Gastrocnemius medialis (tissue), 4 donors: Measurements from ENCODE around the gene TRIM37. TPM values are rescaled to one million over a fixed set of nuclear protein-coding genes. Genes with fewer than 3 reads are reported as not detected.

Source experiments
- ATAC-seq, 2 donors: fragments of 150-250 bp; one replicate each; pipeline ENCODE4 v1.9.1; 2016
- DNase-seq, 2 donors: peaks; one replicate each; pipeline ENCODE4 v3.0.0-alpha.2; 2019
- H3K27ac ChIP-seq, 4 donors: fragments of 200-600 bp; sonication (generic); 1 replicate in 1 of 4; 2 replicates in 3 of 4; pipeline ENCODE4 v1.5.1; 2016 to 2018; ENCODE audit warnings: mild to moderate bottlenecking in 2 of 4, moderate library complexity in 1 of 4
- H3K27me3 ChIP-seq, 3 donors: fragments of 200-600 bp; sonication (generic) in 2 of 3; 1 replicate in 1 of 3; 2 replicates in 2 of 3; pipeline versions ENCODE4 v1.5.1 to v1.6.0; 2016 to 2019; ENCODE audit warnings: mild to moderate bottlenecking in 1 of 3, moderate library complexity in 1 of 3
- H3K36me3 ChIP-seq, 2 donors: fragments of 200-600 bp; sonication (generic) in 1 of 2; one replicate each; pipeline ENCODE4 v1.5.1; 2017 to 2018
- H3K4me1 ChIP-seq, 2 donors: fragments of 200-600 bp; sonication (generic) in 1 of 2; one replicate each; pipeline ENCODE4 v1.5.1; 2016 to 2017; ENCODE audit warnings: mild to moderate bottlenecking in 2 of 2
- H3K4me3 ChIP-seq, 4 donors: fragments of 200-600 bp; sonication (generic) in 3 of 4; 1 replicate in 1 of 4; 2 replicates in 3 of 4; pipeline ENCODE4 v1.5.1; 2016 to 2019; ENCODE audit warnings: mild to moderate bottlenecking in 2 of 4
- H3K9me3 ChIP-seq, 3 donors: fragments of 200-600 bp; sonication (generic) in 2 of 3; 1 replicate in 1 of 3; 2 replicates in 2 of 3; pipeline ENCODE4 v1.5.1; 2016 to 2019
- CTCF ChIP-seq, 5 experiments: fragments of 450-650 bp in 3 of 5; fragments of 200-600 bp in 2 of 5; sonication (generic) in 2 of 5; IDR thresholded peaks in 4 of 5; conservative IDR thresholded peaks in 1 of 5; 1 replicate in 4 of 5; 2 replicates in 1 of 5; pipeline ENCODE4 v1.5.1; 2016 to 2019; ENCODE audit warnings: antibody characterized with exemption in 5 of 5, mild to moderate bottlenecking in 3 of 5, moderate library complexity in 3 of 5
- POLR2A ChIP-seq, 2 donors: fragments of 450-650 bp; IDR thresholded peaks; one replicate each; pipeline ENCODE4 v1.6.1; 2017; ENCODE audit warnings: antibody characterized with exemption in 2 of 2, mild to moderate bottlenecking in 2 of 2, moderate library complexity in 2 of 2
- in situ Hi-C, 4 donors: fragments of 200-750 bp; cut with MboI; loops; one replicate each; pipeline versions ENCODE4 v1.15.0 to v1.8.0; 2017; ENCODE audit warnings: low sequenced_read_pairs in 4 of 4
- intact Hi-C: fragments of 100-400 bp; cut with DNase I; formaldehyde crosslinking; loops from one replicate; pipeline ENCODE4 v1.15.1; 2023; ENCODE audit warnings: low total_unique reads
- total RNA-seq, 4 donors: library from RNA; depleted of rRNA; stranded (reverse); fragments of >200 nt; gene quantifications; one replicate each; pipeline versions ENCODE4 v1.1.0 to v1.2.3, GENCODE V29; 2016

Gene TRIM37
- total RNA-seq, 4 donors from 2014 or later = 16.1 to 17.5 (median 16.3) TPM

DNA sequence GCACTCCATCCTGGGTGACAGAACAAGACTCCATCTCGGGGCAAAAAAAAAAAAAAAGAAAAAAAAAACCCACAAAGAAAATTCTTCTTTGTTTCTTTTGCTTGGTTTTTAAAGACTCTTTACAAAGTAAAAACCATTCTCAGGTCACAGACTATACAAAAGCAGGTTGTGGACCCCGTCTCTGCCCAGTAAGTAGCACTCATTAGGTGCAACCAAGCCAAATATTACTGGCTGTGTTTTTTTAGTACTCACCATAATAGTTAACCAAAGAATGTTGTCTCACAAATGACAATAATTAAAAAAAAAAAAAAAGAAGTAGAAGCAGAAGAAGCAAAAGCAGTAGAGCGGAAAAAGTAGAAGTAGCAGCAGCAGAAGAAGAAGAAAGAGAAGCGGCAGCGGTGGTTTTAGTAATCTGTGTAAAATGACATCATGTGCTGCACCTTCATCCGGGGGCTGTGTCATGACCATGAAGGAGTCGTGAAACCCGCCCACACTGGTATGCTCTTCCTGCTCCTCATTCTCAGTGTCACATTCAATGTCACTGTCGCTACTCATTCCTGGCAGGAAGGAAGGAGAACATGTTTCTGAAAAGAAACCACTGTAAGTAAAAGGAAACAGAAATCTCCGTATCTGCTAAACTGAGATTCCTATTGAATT, 105.4 kb downstream of the TRIM37 start:
- Histone ChIP-seq H3K27me3 (no peaks in the 10 kb centered on the region), H3K36me3 (peaks cover 0 to 27% of the 10 kb centered on the region in 2 donors), H3K9me3 (no peaks in the 10 kb centered on the region), H3K4me1 (no peaks in the 10 kb centered on the region), H3K27ac (peak overlapping the region in 1 of 4 donors; percentile 3), H3K4me3 (peak overlapping the region in 1 of 4 donors; percentile 7)
- intact Hi-C loops = no loop called here
- TF ChIP-seq CTCF (IDR thresholded peaks at IDR 0.05 in 4 of 5, conservative IDR thresholded peaks at IDR 0.05 in 1 of 5) = no peak
- TF ChIP-seq POLR2A (IDR thresholded peaks at IDR 0.05) = no peak
- in situ Hi-C loops = loop anchor here in 3 of 4 donors (10.0 to 25.0 kb wide), 5 partner anchors 286 to 489 kb away; partner anchors contain the start of gene MTMR4 (in 3 of the 3)
- ATAC-seq (no peak), DNase-seq (peak; percentile 22 to 29)

- H3K9me3 ChIP-seq = no peaks in the 10 kb centered on the region
- no peak overlapping the region for H3K27ac ChIP-seq
- DNase-seq (no peak), ATAC-seq (no peak)
- H3K36me3 ChIP-seq = peaks cover 0 to 27% of the 10 kb centered on the region in 2 donors
- H3K4me3 ChIP-seq = no peak overlapping the region
- in situ Hi-C loops (loop anchor here in 3 of 4 donors (10.0 to 25.0 kb wide), 5 partner anchors 285 to 488 kb away; partner anchors contain the start of gene MTMR4 (in 3 of the 3)), intact Hi-C loops (no loop called here)
- no peaks in the 10 kb centered on the region for H3K27me3 ChIP-seq
- TF ChIP-seq CTCF (IDR thresholded peaks at IDR 0.05 in 4 of 5, conservative IDR thresholded peaks at IDR 0.05 in 1 of 5) (no peak), POLR2A (IDR thresholded peaks at IDR 0.05) (no peak)
- peaks cover 2 to 4% of the 10 kb centered on the region in 2 donors for H3K4me1 ChIP-seq
Measured at GRCh38 chr17:59000022-59000421, 106.7 kb downstream of the TRIM37 start.

DNA sequence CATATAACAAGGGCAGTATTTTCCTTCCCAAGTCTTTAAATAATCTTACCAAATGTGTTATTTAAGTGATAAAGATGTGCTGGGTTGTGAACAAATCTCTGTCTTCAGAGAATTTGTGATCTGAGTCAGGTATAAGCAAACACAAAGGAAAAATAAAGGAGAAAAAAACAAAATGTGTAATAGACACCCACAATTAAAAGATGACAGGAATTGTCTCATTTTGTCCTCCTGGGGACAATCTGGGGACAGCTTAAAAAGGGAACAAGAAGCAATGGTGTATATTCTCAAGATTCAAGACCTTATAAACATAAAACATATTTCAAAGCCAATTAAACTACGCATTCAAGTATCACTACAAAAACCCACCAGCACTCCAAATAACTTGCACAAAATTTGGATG, 107.2 kb downstream of the TRIM37 start:
- Histone ChIP-seq H3K27me3 (no peaks in the 10 kb centered on the region), H3K9me3 (no peaks in the 10 kb centered on the region), H3K4me1 (peaks cover 3 to 4% of the 10 kb centered on the region in 2 donors), H3K27ac (no peak overlapping the region), H3K36me3 (peaks cover 0 to 27% of the 10 kb centered on the region in 2 donors), H3K4me3 (no peak overlapping the region)
- ATAC-seq (no peak), DNase-seq (no peak)
- in situ Hi-C loops = no loop called here
- intact Hi-C loops = no loop called here
- TF ChIP-seq CTCF (IDR thresholded peaks at IDR 0.05 in 4 of 5, conservative IDR thresholded peaks at IDR 0.05 in 1 of 5) = no peak
- TF ChIP-seq POLR2A (IDR thresholded peaks at IDR 0.05) = no peak

DNA sequence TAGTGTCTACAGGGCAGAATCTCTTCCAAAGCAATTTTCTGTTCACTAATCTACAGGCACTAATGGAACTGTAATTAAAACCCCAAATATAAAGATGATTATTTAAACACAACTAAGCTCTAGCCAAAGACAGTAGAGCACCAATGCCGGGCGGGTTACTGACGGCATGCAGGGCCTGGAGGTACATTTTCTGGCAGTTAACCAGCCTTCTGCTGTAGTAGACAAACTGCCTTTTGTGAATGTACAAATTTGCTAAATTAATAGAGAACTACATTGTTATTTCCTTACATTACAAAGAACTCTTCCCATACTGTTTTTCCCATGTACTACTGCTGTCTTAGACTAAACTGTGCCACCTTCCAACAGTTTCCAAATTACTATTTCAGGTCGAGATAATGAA, 107.8 kb downstream of the TRIM37 start:
- ATAC-seq = no peak
- intact Hi-C loops = no loop called here
- Histone ChIP-seq H3K36me3 (peaks cover 0 to 27% of the 10 kb centered on the region in 2 donors), H3K27ac (no peak overlapping the region), H3K4me3 (no peak overlapping the region), H3K4me1 (peaks cover 3 to 4% of the 10 kb centered on the region in 2 donors), H3K27me3 (no peaks in the 10 kb centered on the region), H3K9me3 (no peaks in the 10 kb centered on the region)
- in situ Hi-C loops = no loop called here
- TF ChIP-seq CTCF (IDR thresholded peaks at IDR 0.05 in 4 of 5, conservative IDR thresholded peaks at IDR 0.05 in 1 of 5) = no peak
- no peak for TF ChIP-seq POLR2A (IDR thresholded peaks at IDR 0.05)
- no peak for DNase-seq
